Endothelial cell of umbilical vein (primary cell): ENCODE data around the gene PSMB4. TPM values are rescaled to one million over a fixed set of nuclear protein-coding genes. Genes with fewer than 3 reads are reported as not detected.

Experiments used
- BruUV-seq: library from RNA; stranded (reverse); fragments of 400-500 nt; replicated peaks from 2 replicates; lab custom pipeline; 2021; lab: Mats Ljungman, UMichigan
- CTCF ChIA-PET: fragments of 300-600, 350-600 bp; sonication (Branson Sonifier 250); formaldehyde crosslinking; loops from one replicate; lab custom pipeline; 2021; ENCODE audit warnings: antibody characterized with exemption, inconsistent platforms; lab: Charles Lee
- POLR2A ChIA-PET: fragments of 300-600, 350-600 bp; sonication (Branson Sonifier 250); formaldehyde crosslinking; loops from one replicate; lab custom pipeline; 2021; ENCODE audit warnings: antibody characterized with exemption, inconsistent platforms; lab: Charles Lee
- DNase-seq: peaks from one replicate; pipeline ENCODE4 v3.0.0-alpha.2; 2011; ENCODE audit warnings: low read depth, low spot score
- FAIRE-seq: peaks from 2 replicates; lab custom pipeline; 2011; peaks lifted over from hg19 to GRCh38; lab: Jason Lieb, UNC
- H2AFZ ChIP-seq: 2 replicates; pipeline ENCODE4 v1.6.0; 2012; ENCODE audit warnings: low read depth, low read length, control low read depth, inconsistent platforms
- H3K27ac ChIP-seq: 2 replicates; pipeline ENCODE4 v1.5.1; 2011; ENCODE audit warnings: low read depth, mild to moderate bottlenecking, control low read depth, low read length, moderate library complexity; ENCODE audit not compliant: insufficient read depth
- H3K27me3 ChIP-seq, 2 experiments: 2 replicates each; pipeline versions ENCODE4 v1.6.0 to v1.6.1; 2011; ENCODE audit warnings: low read length in 2 of 2, mixed read lengths in 1 of 2; ENCODE audit not compliant: control insufficient read depth in 2 of 2, insufficient read depth in 2 of 2
- H3K36me3 ChIP-seq, 2 experiments: 2 replicates in 1 of 2; 3 replicates in 1 of 2; pipeline ENCODE4 v1.5.1; 2011; ENCODE audit warnings: low read length in 2 of 2, mild to moderate bottlenecking in 1 of 2, moderate library complexity in 1 of 2; ENCODE audit not compliant: control insufficient read depth in 2 of 2, insufficient read depth in 2 of 2; ENCODE audit errors: extremely low read depth in 1 of 2
- H3K4me1 ChIP-seq: 3 replicates; pipeline ENCODE4 v1.5.1; 2011; ENCODE audit warnings: mild to moderate bottlenecking, low read length; ENCODE audit not compliant: control insufficient read depth, insufficient read depth; ENCODE audit errors: extremely low read depth
- H3K4me2 ChIP-seq: 2 replicates; pipeline ENCODE4 v1.6.1; 2011; ENCODE audit warnings: low read length, control low read depth, mixed read lengths; ENCODE audit not compliant: insufficient read depth
- H3K4me3 ChIP-seq, 3 experiments: fragments of 200-600 bp in 1 of 3; sonication (generic), shearing (Covaris generic) in 1 of 3; replicated peaks in 1 of 3; 2 replicates each; pipeline ENCODE4 v1.5.1; 2011 to 2016; ENCODE audit warnings: control low read depth in 3 of 3, low read length in 3 of 3, mild to moderate bottlenecking in 2 of 3, inconsistent platforms in 1 of 3, low read depth in 1 of 3, moderate library complexity in 1 of 3; ENCODE audit not compliant: insufficient read depth in 1 of 3
- H3K79me2 ChIP-seq: 2 replicates; pipeline ENCODE4 v1.6.0; 2012; ENCODE audit warnings: low read length, inconsistent platforms; ENCODE audit not compliant: control insufficient read depth, insufficient read depth
- H3K9ac ChIP-seq: replicated peaks from 2 replicates; pipeline ENCODE3; 2011; ENCODE audit warnings: low read length, control low read depth; ENCODE audit not compliant: insufficient read depth; ENCODE audit errors: extremely low read depth
- H3K9me1 ChIP-seq: replicated peaks from 3 replicates; pipeline ENCODE4 v1.6.0; 2011; ENCODE audit warnings: mild to moderate bottlenecking, low read length; ENCODE audit not compliant: control insufficient read depth, insufficient read depth; ENCODE audit errors: extremely low read depth
- H3K9me3 ChIP-seq: replicated peaks from 2 replicates; pipeline ENCODE4 v1.5.1; 2012; ENCODE audit warnings: low read length, inconsistent platforms; ENCODE audit not compliant: control insufficient read depth, insufficient read depth
- H4K20me1 ChIP-seq: replicated peaks from 2 replicates; pipeline ENCODE3; 2011; ENCODE audit warnings: mild to moderate bottlenecking, low read length; ENCODE audit not compliant: control insufficient read depth, insufficient read depth; ENCODE audit errors: extremely low read depth
- CTCF ChIP-seq, 2 donors: IDR thresholded peaks; 1 replicate in 1 of 2; 2 replicates in 1 of 2; pipeline ENCODE4 v1.5.1; 2011; ENCODE audit warnings: low read length in 2 of 2, mild to moderate bottlenecking in 2 of 2, moderate library complexity in 2 of 2, control low read depth in 1 of 2, inconsistent platforms in 1 of 2, low read depth in 1 of 2; ENCODE audit not compliant: insufficient read depth in 1 of 2; ENCODE audit errors: extremely low read depth in 1 of 2
- EZH2 ChIP-seq: IDR thresholded peaks from 2 replicates; pipeline ENCODE4 v1.6.1; 2012; ENCODE audit warnings: borderline replicate concordance, low read depth, mild to moderate bottlenecking, moderate library complexity, low read length, inconsistent platforms; ENCODE audit not compliant: severe bottlenecking
- FOS ChIP-seq: IDR thresholded peaks from 2 replicates; pipeline ENCODE4 v1.6.1; 2011; ENCODE audit warnings: mild to moderate bottlenecking, low read length, moderate library complexity, borderline replicate concordance; ENCODE audit not compliant: insufficient read depth
- JUN ChIP-seq: IDR thresholded peaks from 2 replicates; pipeline ENCODE4 v1.6.1; 2011; ENCODE audit warnings: borderline replicate concordance, low read depth; ENCODE audit not compliant: insufficient read length, insufficient read depth
- POLR2A ChIP-seq: IDR thresholded peaks from 2 replicates; pipeline ENCODE4 v1.6.1; 2012; ENCODE audit warnings: low read depth, mild to moderate bottlenecking, control low read depth, low read length
- dilution Hi-C: fragments of 300-500 bp; cut with MboI; formaldehyde crosslinking; loops from one replicate; pipeline ENCODE4 v1.15.0; 2019; ENCODE audit warnings: low sequenced_read_pairs; ENCODE audit not compliant: extremely low pct_ligation_motif_present
- intact Hi-C: fragments of 100-400 bp; cut with micrococcal nuclease; formaldehyde crosslinking; loops from one replicate; pipeline ENCODE4 v1.10.0; 2022
- polyA plus RNA-seq, 4 experiments: library from polyadenylated mRNA; depleted of rRNA in 3 of 4; stranded (reverse) in 3 of 4; unstranded in 1 of 4; fragments of >200 nt; gene quantifications; 2 replicates each; pipeline versions ENCODE4 v1.2.1 to v1.2.3, GENCODE V29; 2011 to 2012; ENCODE audit warnings: missing spikeins in 1 of 4
- total RNA-seq: library from RNA; stranded (reverse); gene quantifications from 2 replicates; pipeline ENCODE4 v1.2.3, GENCODE V29; 2021

The PSMB4 gene
- total and polyA plus RNA-seq, 2 donors (not counting 3 experiments of a cell fraction or from before 2014, with no cell fraction given): 335 to 835 TPM

GRCh38 chr1:151367658-151368392 lies 31.5 kb upstream of the PSMB4 start:
- Histone ChIP-seq H4K20me1 (no peaks in the 10 kb centered on the region), H3K4me2 (no peak overlapping the region), H2AFZ (no peak overlapping the region), H3K4me1 (peaks cover 8% of the 10 kb centered on the region), H3K27ac (no peak overlapping the region), H3K9me1 (no peaks in the 10 kb centered on the region), H3K36me3 (no peaks in the 10 kb centered on the region), H3K27me3 (no peaks in the 10 kb centered on the region), H3K4me3 (no peak overlapping the region), H3K9ac (no peak overlapping the region), H3K79me2 (no peaks in the 10 kb centered on the region), H3K9me3 (no peaks in the 10 kb centered on the region)
- POLR2A ChIA-PET: no interaction called here
- CTCF ChIA-PET: interaction anchor here (1.0 to 1.1 kb wide), 2 partner anchors 8 to 67 kb away, joined by 3 read pairs; no protein-coding TSS in a partner anchor
- FAIRE-seq (no peak), DNase-seq (no peak)
- no peak for TF ChIP-seq CTCF (IDR thresholded peaks at IDR 0.05; ENCODE audit: extremely low read depth in 1 of 2, insufficient read depth in 1 of 2, low read depth in 1 of 2, low read length in 2 of 2)
- no peak for TF ChIP-seq JUN
- TF ChIP-seq FOS: no peak
- no peak for TF ChIP-seq POLR2A
- no peak for TF ChIP-seq EZH2
- dilution Hi-C loops (no loop called here), intact Hi-C loops (no loop called here)
- BruUV-seq: no TSS peak
